HL-60 (cell line): ENCODE data around the gene BTN2A1.
"Not testable (repeated sequence)": the region's sequence is repeated elsewhere in the genome, so short reads cannot be mapped to it uniquely, and the experiment has no call there.

Source experiments
- DNase-seq, 2 experiments: peaks; one replicate each; pipeline ENCODE4 v3.0.0-alpha.2; 2010 to 2020; ENCODE audit warnings: low read depth in 1 of 2, low spot score in 1 of 2
- H3K27ac ChIP-seq: fragments of 250-450 bp; sonication (Bioruptor Pico); replicated peaks from 2 replicates; pipeline ENCODE4 v1.5.1; 2020; ENCODE audit warnings: mild to moderate bottlenecking, moderate library complexity
- H3K27me3 ChIP-seq: fragments of 250-450 bp; sonication (Bioruptor Pico); 2 replicates; pipeline ENCODE4 v1.5.1; 2021; ENCODE audit warnings: mild to moderate bottlenecking, moderate library complexity; ENCODE audit not compliant: insufficient read depth, poor library complexity, severe bottlenecking
- H3K4me3 ChIP-seq: replicated peaks from 2 replicates; pipeline ENCODE4 v1.5.1; 2011; ENCODE audit warnings: mild to moderate bottlenecking, control low read depth, low read length; ENCODE audit not compliant: insufficient read depth
- CTCF ChIP-seq: IDR thresholded peaks from one replicate; pipeline ENCODE4 v1.5.1; 2011; ENCODE audit warnings: low read length, control low read depth, inconsistent platforms; ENCODE audit not compliant: insufficient read depth
- GABPA ChIP-seq: IDR thresholded peaks from 2 replicates; pipeline ENCODE4 v1.6.1; 2012; ENCODE audit warnings: low read depth
- POLR2AphosphoS5 ChIP-seq: IDR thresholded peaks from 2 replicates; pipeline ENCODE4 v1.6.1; 2012; ENCODE audit warnings: low read depth
- REST ChIP-seq: IDR thresholded peaks from 2 replicates; pipeline ENCODE4 v1.6.1; 2012; ENCODE audit warnings: low read depth; ENCODE audit not compliant: insufficient replicate concordance
- SPI1 ChIP-seq: IDR thresholded peaks from 2 replicates; pipeline ENCODE4 v1.6.1; 2012; ENCODE audit warnings: low read depth, mild to moderate bottlenecking, borderline replicate concordance

The BTN2A1 gene

GRCh38 chr6:26501482-26501986 is 43.8 kb downstream of the BTN2A1 start:
- Histone ChIP-seq H3K27ac (no peak overlapping the region), H3K27me3 (peaks cover 17% of the 10 kb centered on the region), H3K4me3 (peak overlapping the region; percentile 18)
- peak in 1 of 2 experiments; percentile 3 for DNase-seq
- no peak for TF ChIP-seq REST
- TF ChIP-seq GABPA: no peak
- TF ChIP-seq POLR2AphosphoS5: no peak
- no peak for TF ChIP-seq SPI1
- no peak for TF ChIP-seq CTCF

GRCh38 chr6:26502165-26502564 is 44.4 kb downstream of the BTN2A1 start:
- Histone ChIP-seq H3K27ac (no peak overlapping the region), H3K27me3 (peaks cover 17% of the 10 kb centered on the region), H3K4me3 (no peak overlapping the region)
- no peak for DNase-seq
- no peak for TF ChIP-seq CTCF

- peaks cover 17% of the 10 kb centered on the region for H3K27me3 ChIP-seq
- no peak overlapping the region for H3K27ac ChIP-seq
- no peak for TF ChIP-seq POLR2AphosphoS5
- no peak for TF ChIP-seq GABPA
- TF ChIP-seq REST: no peak
- TF ChIP-seq SPI1: no peak
- H3K4me3 ChIP-seq: no peak overlapping the region
- no peak for DNase-seq
Measured at GRCh38 chr6:26502626-26503025, 44.9 kb downstream of the BTN2A1 start.

- DNase-seq: no peak
- Histone ChIP-seq H3K27me3 (no peaks in the 10 kb centered on the region), H3K4me3 (no peak overlapping the region), H3K27ac (no peak overlapping the region)
- TF ChIP-seq CTCF: no peak
- no peak for TF ChIP-seq POLR2AphosphoS5
- TF ChIP-seq GABPA: no peak
- no peak for TF ChIP-seq REST
- TF ChIP-seq SPI1: no peak
Measured at GRCh38 chr6:26507658-26508057, 49.9 kb downstream of the BTN2A1 start.

- not testable (repeated sequence) for H3K27me3 ChIP-seq, DNase-seq, H3K27ac ChIP-seq, H3K4me3 ChIP-seq
Measured at GRCh38 chr6:26511033-26511432, 53.3 kb downstream of the BTN2A1 start.
